Endothelial cell of umbilical vein (primary cell): ENCODE data around the gene SH3BP5. TPM values are rescaled to one million over a fixed set of nuclear protein-coding genes. Genes with fewer than 3 reads are reported as not detected.

Source experiments
- BruUV-seq: library from RNA; stranded (reverse); fragments of 400-500 nt; replicated peaks from 2 replicates; lab custom pipeline; 2021; lab: Mats Ljungman, UMichigan
- CTCF ChIA-PET: fragments of 300-600, 350-600 bp; sonication (Branson Sonifier 250); formaldehyde crosslinking; loops from one replicate; lab custom pipeline; 2021; ENCODE audit warnings: antibody characterized with exemption, inconsistent platforms; lab: Charles Lee
- POLR2A ChIA-PET: fragments of 300-600, 350-600 bp; sonication (Branson Sonifier 250); formaldehyde crosslinking; loops from one replicate; lab custom pipeline; 2021; ENCODE audit warnings: antibody characterized with exemption, inconsistent platforms; lab: Charles Lee
- DNase-seq: peaks from one replicate; pipeline ENCODE4 v3.0.0-alpha.2; 2011; ENCODE audit warnings: low read depth, low spot score
- FAIRE-seq: peaks from 2 replicates; lab custom pipeline; 2011; peaks lifted over from hg19 to GRCh38; lab: Jason Lieb, UNC
- H2AFZ ChIP-seq: 2 replicates; pipeline ENCODE4 v1.6.0; 2012; ENCODE audit warnings: low read depth, low read length, control low read depth, inconsistent platforms
- H3K27ac ChIP-seq: 2 replicates; pipeline ENCODE4 v1.5.1; 2011; ENCODE audit warnings: low read depth, mild to moderate bottlenecking, control low read depth, low read length, moderate library complexity; ENCODE audit not compliant: insufficient read depth
- H3K27me3 ChIP-seq, 2 experiments: 2 replicates each; pipeline versions ENCODE4 v1.6.0 to v1.6.1; 2011; ENCODE audit warnings: low read length in 2 of 2, mixed read lengths in 1 of 2; ENCODE audit not compliant: control insufficient read depth in 2 of 2, insufficient read depth in 2 of 2
- H3K36me3 ChIP-seq, 2 experiments: 2 replicates in 1 of 2; 3 replicates in 1 of 2; pipeline ENCODE4 v1.5.1; 2011; ENCODE audit warnings: low read length in 2 of 2, mild to moderate bottlenecking in 1 of 2, moderate library complexity in 1 of 2; ENCODE audit not compliant: control insufficient read depth in 2 of 2, insufficient read depth in 2 of 2; ENCODE audit errors: extremely low read depth in 1 of 2
- H3K4me1 ChIP-seq: 3 replicates; pipeline ENCODE4 v1.5.1; 2011; ENCODE audit warnings: mild to moderate bottlenecking, low read length; ENCODE audit not compliant: control insufficient read depth, insufficient read depth; ENCODE audit errors: extremely low read depth
- H3K4me2 ChIP-seq: 2 replicates; pipeline ENCODE4 v1.6.1; 2011; ENCODE audit warnings: low read length, control low read depth, mixed read lengths; ENCODE audit not compliant: insufficient read depth
- H3K4me3 ChIP-seq, 3 experiments: fragments of 200-600 bp in 1 of 3; sonication (generic), shearing (Covaris generic) in 1 of 3; replicated peaks in 1 of 3; 2 replicates each; pipeline ENCODE4 v1.5.1; 2011 to 2016; ENCODE audit warnings: control low read depth in 3 of 3, low read length in 3 of 3, mild to moderate bottlenecking in 2 of 3, inconsistent platforms in 1 of 3, low read depth in 1 of 3, moderate library complexity in 1 of 3; ENCODE audit not compliant: insufficient read depth in 1 of 3
- H3K79me2 ChIP-seq: 2 replicates; pipeline ENCODE4 v1.6.0; 2012; ENCODE audit warnings: low read length, inconsistent platforms; ENCODE audit not compliant: control insufficient read depth, insufficient read depth
- H3K9ac ChIP-seq: replicated peaks from 2 replicates; pipeline ENCODE3; 2011; ENCODE audit warnings: low read length, control low read depth; ENCODE audit not compliant: insufficient read depth; ENCODE audit errors: extremely low read depth
- H3K9me1 ChIP-seq: replicated peaks from 3 replicates; pipeline ENCODE4 v1.6.0; 2011; ENCODE audit warnings: mild to moderate bottlenecking, low read length; ENCODE audit not compliant: control insufficient read depth, insufficient read depth; ENCODE audit errors: extremely low read depth
- H3K9me3 ChIP-seq: replicated peaks from 2 replicates; pipeline ENCODE4 v1.5.1; 2012; ENCODE audit warnings: low read length, inconsistent platforms; ENCODE audit not compliant: control insufficient read depth, insufficient read depth
- H4K20me1 ChIP-seq: replicated peaks from 2 replicates; pipeline ENCODE3; 2011; ENCODE audit warnings: mild to moderate bottlenecking, low read length; ENCODE audit not compliant: control insufficient read depth, insufficient read depth; ENCODE audit errors: extremely low read depth
- CTCF ChIP-seq, 2 donors: IDR thresholded peaks; 1 replicate in 1 of 2; 2 replicates in 1 of 2; pipeline ENCODE4 v1.5.1; 2011; ENCODE audit warnings: low read length in 2 of 2, mild to moderate bottlenecking in 2 of 2, moderate library complexity in 2 of 2, control low read depth in 1 of 2, inconsistent platforms in 1 of 2, low read depth in 1 of 2; ENCODE audit not compliant: insufficient read depth in 1 of 2; ENCODE audit errors: extremely low read depth in 1 of 2
- EZH2 ChIP-seq: IDR thresholded peaks from 2 replicates; pipeline ENCODE4 v1.6.1; 2012; ENCODE audit warnings: borderline replicate concordance, low read depth, mild to moderate bottlenecking, moderate library complexity, low read length, inconsistent platforms; ENCODE audit not compliant: severe bottlenecking
- FOS ChIP-seq: IDR thresholded peaks from 2 replicates; pipeline ENCODE4 v1.6.1; 2011; ENCODE audit warnings: mild to moderate bottlenecking, low read length, moderate library complexity, borderline replicate concordance; ENCODE audit not compliant: insufficient read depth
- GATA2 ChIP-seq: IDR thresholded peaks from 2 replicates; pipeline ENCODE4 v1.7.0; 2011; ENCODE audit warnings: low read depth, mild to moderate bottlenecking, moderate library complexity, mixed read lengths, low read length; ENCODE audit not compliant: insufficient read length, insufficient read depth
- JUN ChIP-seq: IDR thresholded peaks from 2 replicates; pipeline ENCODE4 v1.6.1; 2011; ENCODE audit warnings: borderline replicate concordance, low read depth; ENCODE audit not compliant: insufficient read length, insufficient read depth
- MYC ChIP-seq: IDR thresholded peaks from one replicate; pipeline ENCODE4 v1.6.1; 2011; ENCODE audit warnings: mild to moderate bottlenecking, low read depth, low read length
- POLR2A ChIP-seq: IDR thresholded peaks from 2 replicates; pipeline ENCODE4 v1.6.1; 2012; ENCODE audit warnings: low read depth, mild to moderate bottlenecking, control low read depth, low read length
- POLR2AphosphoS5 ChIP-seq: IDR thresholded peaks from 2 replicates; pipeline ENCODE4 v1.6.1; 2012; ENCODE audit warnings: low read depth, mild to moderate bottlenecking, control low read depth, low read length, moderate library complexity; ENCODE audit not compliant: insufficient read depth
- dilution Hi-C: fragments of 300-500 bp; cut with MboI; formaldehyde crosslinking; loops from one replicate; pipeline ENCODE4 v1.15.0; 2019; ENCODE audit warnings: low sequenced_read_pairs; ENCODE audit not compliant: extremely low pct_ligation_motif_present
- intact Hi-C: fragments of 100-400 bp; cut with micrococcal nuclease; formaldehyde crosslinking; loops from one replicate; pipeline ENCODE4 v1.10.0; 2022
- polyA plus RNA-seq, 4 experiments: library from polyadenylated mRNA; depleted of rRNA in 3 of 4; stranded (reverse) in 3 of 4; unstranded in 1 of 4; fragments of >200 nt; gene quantifications; 2 replicates each; pipeline versions ENCODE4 v1.2.1 to v1.2.3, GENCODE V29; 2011 to 2012; ENCODE audit warnings: missing spikeins in 1 of 4
- total RNA-seq: library from RNA; stranded (reverse); gene quantifications from 2 replicates; pipeline ENCODE4 v1.2.3, GENCODE V29; 2021
- TF ChIP-seq, protein P1 (sequence below): IDR thresholded peaks from 2 replicates; pipeline ENCODE4 v1.6.1; 2011; ENCODE audit not compliant: insufficient read depth, insufficient read length

SH3BP5 gene
- total and polyA plus RNA-seq, 2 donors (not counting 3 experiments of a cell fraction or from before 2014, with no cell fraction given), result 35.3 to 76.3 TPM

DNA sequence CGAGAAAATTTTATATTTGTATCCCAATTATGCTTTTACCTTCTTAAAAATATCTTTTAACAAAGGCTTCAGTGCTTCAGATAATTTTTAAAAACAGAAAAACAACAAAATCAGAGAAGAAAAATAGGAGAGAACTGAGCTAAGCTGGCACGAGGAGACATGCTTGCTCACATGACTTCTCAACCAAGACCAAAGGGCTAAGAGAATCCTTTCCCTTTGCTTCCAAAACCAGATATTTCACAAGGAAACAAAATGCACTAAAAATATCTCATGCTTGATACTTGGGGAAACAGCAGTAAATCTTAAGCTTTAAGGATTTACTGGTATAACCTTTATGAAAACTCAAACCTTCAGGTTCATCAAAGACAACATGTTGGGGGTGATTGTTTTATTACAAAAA is 67.9 kb downstream of the SH3BP5 start:
- TF ChIP-seq CTCF (IDR thresholded peaks at IDR 0.05; ENCODE audit: extremely low read depth in 1 of 2, insufficient read depth in 1 of 2, low read depth in 1 of 2, low read length in 2 of 2) (no peak), GATA2 (no peak), JUN (no peak), POLR2AphosphoS5 (no peak), POLR2A (no peak), EZH2 (no peak), FOS (no peak), MYC (no peak)
- TF ChIP-seq, protein P1, sequence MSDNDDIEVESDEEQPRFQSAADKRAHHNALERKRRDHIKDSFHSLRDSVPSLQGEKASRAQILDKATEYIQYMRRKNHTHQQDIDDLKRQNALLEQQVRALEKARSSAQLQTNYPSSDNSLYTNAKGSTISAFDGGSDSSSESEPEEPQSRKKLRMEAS, result no peak
- Histone ChIP-seq H4K20me1 (no peaks in the 10 kb centered on the region), H3K9ac (no peak overlapping the region), H3K36me3 (peaks cover 4 to 33% of the 10 kb centered on the region in 2 experiments), H3K4me1 (peaks cover 15% of the 10 kb centered on the region), H3K4me2 (no peak overlapping the region), H3K27ac (no peak overlapping the region), H3K27me3 (no peaks in the 10 kb centered on the region), H3K9me3 (no peaks in the 10 kb centered on the region), H3K4me3 (no peak overlapping the region), H2AFZ (no peak overlapping the region), H3K79me2 (peaks cover 49% of the 10 kb centered on the region), H3K9me1 (no peaks in the 10 kb centered on the region)
- FAIRE-seq (no peak), DNase-seq (no peak)
- no TSS peak for BruUV-seq
- intact Hi-C loops (no loop called here), dilution Hi-C loops (no loop called here)
- ChIA-PET CTCF (interaction anchor here (0.7 to 9.7 kb wide), 4 partner anchors 9 to 138 kb away, joined by 3 to 350 read pairs (median 4); no protein-coding TSS in a partner anchor), POLR2A (no interaction called here)
